HG02678 (cell line): ENCODE data around the gene C8G.

Experiments used
- ATAC-seq: cut with Tn5 transposase; IDR thresholded peaks from one replicate; pipeline ENCODE4 v1.9.1; 2021; ENCODE audit warnings: mild to moderate bottlenecking, moderate library complexity; ENCODE audit not compliant: unreplicated experiment

Gene C8G

GRCh38 chr9:136964833-136965422 lies 19.9 kb downstream of the C8G start:
- ATAC-seq = no peak

GRCh38 chr9:136965771-136966484 lies 20.9 kb downstream of the C8G start:
- no peak for ATAC-seq

DNA sequence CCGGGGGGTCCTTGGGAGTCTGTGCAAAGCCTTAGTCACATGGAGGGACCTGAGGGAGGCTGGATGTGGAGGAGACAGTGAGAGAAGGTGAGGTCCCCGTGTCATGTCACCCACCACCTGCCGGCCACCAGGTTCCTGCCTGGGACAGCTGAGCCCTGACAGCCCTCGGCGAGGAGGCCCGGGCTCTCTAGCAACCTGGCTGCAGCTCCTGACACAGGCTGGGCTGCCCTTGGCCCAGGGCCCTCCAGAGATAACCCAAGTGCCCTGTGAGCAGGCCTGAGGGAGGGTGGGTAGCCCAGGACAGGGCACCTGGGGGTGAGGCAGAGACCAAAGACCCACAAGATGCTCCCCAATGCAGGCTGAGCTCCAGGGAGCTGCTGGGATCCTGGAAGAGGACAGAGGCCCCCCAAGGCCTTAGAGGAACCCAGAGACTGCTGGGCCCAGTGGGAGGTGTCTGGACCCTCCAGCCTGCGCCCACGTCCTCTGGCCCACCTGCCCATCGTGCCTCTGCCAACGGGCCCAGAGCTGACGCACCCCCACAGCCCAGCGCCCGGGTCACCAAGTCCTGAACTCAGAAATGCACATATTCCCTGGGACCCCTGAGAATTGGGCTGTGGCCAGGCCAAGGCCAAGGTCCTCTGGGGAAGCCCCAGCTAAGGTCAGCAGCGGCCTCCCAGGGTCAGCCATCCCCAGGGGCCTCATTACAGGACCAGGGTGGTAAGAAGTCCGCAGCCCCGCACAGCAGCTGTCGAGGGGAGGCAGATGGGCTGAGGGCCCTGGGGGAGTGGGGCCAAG lies 23.5 kb downstream of the C8G start:
- no peak for ATAC-seq

- ATAC-seq = no peak
Observed at GRCh38 chr9:136969150-136969549, 24.1 kb downstream of the C8G start.

DNA sequence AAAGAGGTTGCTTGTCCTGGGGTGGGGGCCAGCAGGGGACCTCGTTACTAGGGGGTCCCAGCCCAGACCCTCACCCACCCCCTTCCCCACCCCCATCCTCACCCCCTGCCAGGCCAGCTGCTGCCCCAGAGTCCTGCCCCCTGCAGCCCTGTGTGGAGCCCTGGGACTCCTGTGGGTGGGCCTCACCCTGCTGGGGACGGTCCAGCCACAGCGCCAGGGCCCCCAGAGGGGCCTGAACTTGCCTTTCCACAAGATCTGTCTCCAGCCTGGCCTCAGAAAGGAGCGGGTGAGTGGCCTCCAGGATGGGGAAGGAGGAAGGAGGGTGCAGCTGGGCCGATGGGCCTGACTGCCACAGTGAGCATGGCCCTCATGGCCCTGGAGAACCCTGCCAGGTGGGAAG lies 24.7 kb downstream of the C8G start:
- no peak for ATAC-seq

- ATAC-seq = no peak
Observed at GRCh38 chr9:136970361-136970760, 25.3 kb downstream of the C8G start.

DNA sequence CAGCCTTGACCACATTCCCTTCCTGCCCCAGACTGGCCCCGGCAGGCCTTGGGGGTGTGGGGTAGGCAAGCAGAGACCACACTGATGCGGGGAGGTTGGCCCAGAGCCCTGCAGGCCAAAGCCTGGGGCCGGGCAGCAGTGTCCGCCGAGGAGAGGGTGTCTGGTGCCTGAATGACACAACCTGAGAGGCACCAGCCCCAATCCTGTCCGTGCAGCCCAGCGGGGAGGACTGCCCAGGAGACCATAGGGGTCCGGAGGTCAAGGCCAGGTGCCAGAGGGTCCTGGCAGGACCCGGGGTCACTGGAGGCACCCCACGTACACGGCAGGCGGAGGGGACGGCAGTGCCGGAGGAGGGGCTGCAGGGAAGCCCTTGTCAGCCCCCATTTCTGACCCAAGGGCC lies 26.7 kb downstream of the C8G start:
- ATAC-seq = no peak

DNA sequence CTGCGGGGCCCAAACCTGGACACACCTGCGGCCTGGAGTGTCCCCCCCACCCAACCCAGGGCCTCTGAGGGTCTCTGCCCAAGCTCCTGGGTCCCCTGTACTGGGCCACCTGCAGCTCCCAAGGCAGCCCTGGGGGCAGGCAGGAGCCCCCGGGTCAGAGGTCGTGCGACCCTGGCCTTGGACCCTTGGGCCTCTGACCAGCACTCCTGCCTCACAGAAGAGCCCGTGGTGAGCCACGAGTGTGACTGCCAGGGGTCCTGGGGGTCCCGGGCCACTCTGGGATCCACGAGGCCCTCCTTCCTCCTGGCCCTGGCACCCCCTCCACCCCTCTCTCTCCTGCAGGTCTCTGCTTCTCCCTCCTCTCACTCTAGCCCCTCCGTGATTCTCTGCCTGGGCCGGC lies 27.3 kb downstream of the C8G start:
- ATAC-seq = no peak

DNA sequence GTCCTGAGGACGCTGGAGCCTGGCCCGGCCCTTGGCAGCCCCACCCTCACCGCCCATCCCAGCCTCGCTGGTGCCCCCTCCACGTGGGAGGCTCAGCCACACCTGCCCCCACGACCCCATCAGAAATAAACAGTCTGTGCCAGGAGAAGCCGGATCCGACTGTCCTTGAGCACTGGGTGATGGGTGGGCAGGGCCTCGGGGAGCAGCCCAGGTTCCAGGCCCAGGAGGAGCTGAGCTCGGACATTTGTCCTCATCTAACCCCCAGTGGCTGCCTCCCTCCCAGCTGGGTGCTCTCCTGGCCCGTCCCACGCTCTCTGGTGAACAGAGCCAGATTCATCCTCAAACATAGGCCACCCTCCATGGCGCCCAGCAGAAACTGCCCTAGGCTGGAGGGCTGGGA lies 27.7 kb downstream of the C8G start:
- ATAC-seq = no peak

DNA sequence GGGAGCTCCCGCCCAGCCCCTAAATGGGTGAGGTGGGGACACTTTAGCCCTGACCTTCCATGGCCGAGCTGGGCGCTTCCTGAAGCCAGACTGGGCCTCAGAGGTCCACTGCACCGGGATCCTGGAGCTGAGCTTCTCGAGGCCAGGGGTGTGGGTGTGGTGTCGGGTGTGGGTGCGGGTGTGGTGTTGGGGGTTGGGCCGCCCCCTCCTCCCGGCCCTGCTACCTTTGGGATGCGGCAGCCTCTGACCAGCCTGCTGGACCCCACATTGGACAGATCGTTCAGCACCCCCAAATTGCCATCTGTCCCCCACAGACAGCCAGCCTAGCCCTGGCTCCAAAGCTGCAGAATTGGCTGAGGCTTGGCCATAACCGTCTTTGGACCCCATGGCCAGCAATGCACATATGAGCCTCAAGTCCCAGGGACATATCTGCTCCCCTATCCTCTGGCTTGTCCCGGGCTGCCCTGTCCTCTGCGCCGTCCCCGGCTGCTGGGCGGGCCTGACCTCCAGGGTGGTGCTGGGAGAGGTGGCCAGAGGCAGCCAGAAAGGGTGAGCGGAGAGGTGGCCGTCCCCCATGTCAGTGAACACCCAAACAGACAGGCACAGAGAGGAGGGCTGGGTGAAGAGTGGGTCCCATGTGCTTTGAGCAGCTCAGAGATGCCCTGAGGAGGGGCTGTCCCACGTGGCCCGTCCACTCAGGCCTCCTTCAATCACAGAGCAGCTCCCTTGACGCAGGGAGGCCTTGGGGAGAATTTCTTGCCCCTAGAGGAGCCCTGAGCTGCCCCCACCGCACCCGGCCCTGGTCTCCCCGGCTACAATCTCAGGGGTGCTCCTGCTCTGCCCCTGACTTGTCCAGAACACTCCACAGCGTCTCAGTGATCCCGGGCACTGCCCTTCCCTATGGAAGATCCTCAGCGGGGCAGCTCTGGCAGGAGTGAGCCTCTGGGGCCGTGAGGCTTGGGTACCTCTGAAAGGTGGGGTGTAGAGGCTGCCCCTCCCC lies 28.9 kb downstream of the C8G start:
- no peak for ATAC-seq

- no peak for ATAC-seq
Observed at GRCh38 chr9:136974817-136975535, 29.9 kb downstream of the C8G start.

DNA sequence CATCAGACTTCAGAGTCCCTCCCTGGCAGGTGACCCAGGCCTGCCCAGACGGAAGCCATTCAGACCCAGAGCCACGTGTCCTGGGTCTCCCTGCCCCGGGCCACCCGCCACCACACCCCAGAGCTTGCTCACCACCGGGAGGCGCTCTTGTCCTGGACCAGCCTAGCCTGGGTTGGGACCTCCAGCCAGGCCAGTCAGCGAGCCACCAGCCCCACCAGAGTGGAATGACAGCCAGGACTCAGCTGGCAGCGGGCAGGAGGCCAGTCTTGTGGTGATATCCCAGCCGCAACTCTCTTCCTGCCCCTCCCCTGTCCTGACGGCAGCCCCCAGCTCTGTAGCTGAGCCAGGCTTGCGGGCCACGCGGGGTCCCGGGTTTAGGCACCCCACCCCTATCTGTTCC lies 30.6 kb downstream of the C8G start:
- no peak for ATAC-seq

DNA sequence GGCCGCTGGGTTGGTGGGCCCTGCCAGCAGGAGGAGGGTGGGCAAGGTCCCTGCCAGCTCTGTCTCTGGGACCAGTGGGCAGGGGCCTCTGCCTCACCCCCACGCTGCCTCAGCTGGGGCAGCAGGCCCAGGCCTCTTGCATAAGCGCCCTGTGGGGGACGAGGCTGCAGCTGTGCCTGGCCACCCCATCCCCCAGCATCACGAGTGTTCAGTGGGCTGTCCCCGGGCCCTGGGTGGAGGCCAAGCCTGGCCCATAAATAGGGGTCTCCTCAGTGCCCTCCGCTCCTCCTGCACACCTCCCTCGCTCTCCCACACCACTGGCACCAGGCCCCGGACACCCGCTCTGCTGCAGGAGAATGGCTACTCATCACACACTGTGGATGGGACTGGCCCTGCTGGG lies 32.2 kb downstream of the C8G start, which contains the start of gene PTGDS:
Gene PTGDS, plus strand, starts transcription at position 282 of the 400 bp plus-strand sequence. Its CDS starts 75 bp downstream, at position 357.
- no peak for ATAC-seq

DNA sequence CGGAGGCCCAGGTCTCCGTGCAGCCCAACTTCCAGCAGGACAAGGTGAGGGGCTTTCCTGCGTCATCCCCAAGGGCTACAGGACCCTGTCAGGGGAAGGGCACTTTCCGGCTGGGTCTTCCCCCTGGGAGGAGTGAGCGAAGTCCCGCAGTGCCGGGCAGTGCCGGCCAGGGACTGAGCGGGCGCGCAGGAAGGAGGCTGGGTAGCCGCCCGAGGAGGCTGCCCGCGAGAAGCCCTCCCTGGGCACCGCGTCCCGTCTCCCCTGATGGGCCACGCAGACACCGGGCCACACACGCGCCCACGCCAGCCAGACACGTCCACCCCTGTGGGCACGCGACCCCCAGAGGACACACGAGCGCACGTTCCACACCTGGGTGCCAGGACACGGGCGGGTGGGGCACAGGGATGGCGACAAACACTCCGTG lies 32.6 kb downstream of the C8G start:
- ATAC-seq = no peak

GRCh38 chr9:136978073-136978864 lies 33.2 kb downstream of the C8G start:
- ATAC-seq = no peak

GRCh38 chr9:136978865-136979544 lies 34.0 kb downstream of the C8G start:
- ATAC-seq = no peak

DNA sequence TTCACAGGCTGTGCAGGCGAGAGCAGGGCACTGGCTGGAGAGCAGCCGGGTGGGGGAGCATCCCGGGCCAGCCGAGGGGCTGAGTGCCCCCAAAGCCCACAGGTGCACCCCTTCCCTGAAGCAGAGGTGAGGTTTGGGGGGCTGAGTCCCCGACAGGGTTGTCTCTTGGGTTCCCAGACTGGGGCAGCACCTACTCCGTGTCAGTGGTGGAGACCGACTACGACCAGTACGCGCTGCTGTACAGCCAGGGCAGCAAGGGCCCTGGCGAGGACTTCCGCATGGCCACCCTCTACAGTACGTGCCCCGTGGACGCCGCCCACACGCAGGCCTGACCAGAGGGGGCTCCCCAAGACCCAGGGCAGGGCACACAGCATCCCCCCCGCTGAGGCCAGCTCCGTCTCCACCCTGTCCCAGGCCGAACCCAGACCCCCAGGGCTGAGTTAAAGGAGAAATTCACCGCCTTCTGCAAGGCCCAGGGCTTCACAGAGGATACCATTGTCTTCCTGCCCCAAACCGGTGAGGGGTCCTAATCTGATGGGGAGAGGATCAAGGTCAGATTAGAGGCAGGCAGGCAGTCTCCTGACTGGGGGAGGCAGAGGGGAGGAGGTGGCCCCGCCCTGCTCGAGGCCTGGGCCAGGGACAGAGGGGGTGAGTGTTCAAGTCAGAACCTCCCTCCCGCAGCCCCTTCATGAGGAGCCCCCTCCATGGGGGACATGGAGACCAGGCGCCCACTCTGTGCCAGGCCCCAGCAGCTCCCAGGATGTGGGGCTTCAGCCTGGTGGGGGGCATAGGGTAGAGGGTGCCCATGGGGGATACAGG lies 34.9 kb downstream of the C8G start:
- no peak for ATAC-seq
